ENCODE results near the gene OR51A4. TPM values are rescaled to one million over a fixed set of nuclear protein-coding genes. Genes with fewer than 3 reads are reported as not detected.

OR51A4 gene, protein sequence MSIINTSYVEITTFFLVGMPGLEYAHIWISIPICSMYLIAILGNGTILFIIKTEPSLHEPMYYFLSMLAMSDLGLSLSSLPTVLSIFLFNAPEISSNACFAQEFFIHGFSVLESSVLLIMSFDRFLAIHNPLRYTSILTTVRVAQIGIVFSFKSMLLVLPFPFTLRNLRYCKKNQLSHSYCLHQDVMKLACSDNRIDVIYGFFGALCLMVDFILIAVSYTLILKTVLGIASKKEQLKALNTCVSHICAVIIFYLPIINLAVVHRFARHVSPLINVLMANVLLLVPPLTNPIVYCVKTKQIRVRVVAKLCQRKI
- total RNA-seq (2016; rRNA removed; fragmentation: Illumina TruSeq; extraction: Trizol) (not detected in 2 replicates), polyA plus RNA-seq (2011; rRNA removed) (not detected in 2 replicates), polyA minus RNA-seq (2011; rRNA and poly(A)+ RNA removed; ENCODE audit: low replicate concordance) (not detected in 2 replicates), Bru-seq, nascent RNA (not detected), BruChase-seq, experiment 1, labeled RNA remaining after a 6-hour chase (not detected), BruChase-seq, experiment 2, labeled RNA remaining after a 2-hour chase (not detected)
- total RNA-seq (2016; cell fraction: cytosol; rRNA removed; fragmentation: Illumina TruSeq; extraction: Trizol; ENCODE audit: low read depth), result not detected in 2 replicates
- total RNA-seq (2016; cell fraction: insoluble cytoplasmic fraction; rRNA removed; fragmentation: Illumina TruSeq; extraction: Trizol), result not detected in 2 replicates
- not detected in 2 replicates for total RNA-seq (2016; cell fraction: membrane; rRNA removed; fragmentation: Illumina TruSeq; extraction: Trizol)
- not detected in 2 replicates for total RNA-seq (2016; cell fraction: nucleus; rRNA removed; fragmentation: Illumina TruSeq; extraction: Trizol)
- not detected in 2 replicates for polyA plus RNA-seq (2011; cell fraction: cytosol; rRNA removed)
- not detected in 2 replicates for polyA plus RNA-seq (2011; cell fraction: nucleus; rRNA removed)
- polyA plus RNA-seq (2012), result not detected in 2 replicates
- not detected in 2 replicates for polyA plus RNA-seq (2016; cell fraction: cytosol; fragmentation: Illumina TruSeq; extraction: Trizol; ENCODE audit: low read depth)
- polyA plus RNA-seq (2016; cell fraction: insoluble cytoplasmic fraction; fragmentation: Illumina TruSeq; extraction: Trizol; ENCODE audit: low read depth), result not detected in 2 replicates
- not detected in 2 replicates for polyA plus RNA-seq (2016; cell fraction: membrane; fragmentation: Illumina TruSeq; extraction: Trizol; ENCODE audit: low read depth)
- not detected in 2 replicates for polyA plus RNA-seq (2016; cell fraction: nucleus; fragmentation: Illumina TruSeq; extraction: Trizol; ENCODE audit: insufficient read depth, low read depth)
- not detected in 2 replicates for polyA minus RNA-seq (2011; cell fraction: cytosol; rRNA and poly(A)+ RNA removed)
- polyA minus RNA-seq (2011; cell fraction: nucleus; rRNA and poly(A)+ RNA removed), result not detected in 2 replicates
- long read RNA-seq, experiment 1, result 0 reads
- long read RNA-seq, experiment 2, result 0 reads

- Histone ChIP-seq H3K4me3 (replicated peaks in 1 of 3; ENCODE audit: insufficient read depth in 1 of 3, low read depth in 2 of 3, low read length in 3 of 3) (no peak within 1 kb of the TSS), H3K9me3 (ENCODE audit: low read length) (no peaks in the 10 kb centered on the region), H3K4me1 (ENCODE audit: insufficient read depth, low read length) (no peaks in the 10 kb centered on the region), H4K20me1 (ENCODE audit: insufficient read depth, low read length) (no peaks in the 10 kb centered on the region), H3K9ac (ENCODE audit: insufficient read depth, low read depth, low read length) (no peak within 1 kb of the TSS), H3K36me3 (replicated peaks in 1 of 2; ENCODE audit: control insufficient read depth in 1 of 2, insufficient read depth in 2 of 2, low read length in 2 of 2) (no peaks in the 10 kb centered on the region), H3K27ac (ENCODE audit: extremely low read length, insufficient read depth, low read length) (no peak within 1 kb of the TSS), H3K27me3 (ENCODE audit: control insufficient read depth in 1 of 2, insufficient read depth in 2 of 2, low read length in 2 of 2) (no peaks in the 10 kb centered on the region), H3K4me2 (ENCODE audit: low read depth, low read length) (no peak within 1 kb of the TSS), H2AFZ (ENCODE audit: low read length) (no peak within 1 kb of the TSS), H3K79me2 (ENCODE audit: insufficient read depth, low read length) (no peaks in the 10 kb centered on the region)
- DNase-seq (ENCODE audit: low spot score) (no peak), ATAC-seq (no peak), FAIRE-seq (no peak)
- in situ Hi-C loops (cut with HindIII; ENCODE audit: extremely low pct_ligation_motif_present, low pct_unique_long_range_greater_than_20kb) (no loop called here), intact Hi-C loops (cut with micrococcal nuclease; ENCODE audit: unreplicated experiment) (no loop called here)
- POLR2A ChIA-PET, result no interaction called here
- no TSS peak for BruUV-seq (replicated peaks)
- no peak for TF ChIP-seq PRMT3 (CRISPR knock-in tag; IDR thresholded peaks at IDR 0.05; ENCODE audit: borderline replicate concordance, low read depth)
- TF ChIP-seq EZH2 (conservative IDR thresholded peaks at IDR 0.05; ENCODE audit: low read depth, low read length), result no peak
- no peak for TF ChIP-seq FOXJ3 (CRISPR knock-in tag; IDR thresholded peaks at IDR 0.05; ENCODE audit: borderline replicate concordance)
- CTCF ChIA-PET (ENCODE audit: low intra/inter-chr PET ratio, low total read pairs), result no interaction called here
These were observed at the start of gene OR51A4 for GRCh38 chr11:4947505-4947904. Gene OR51A4, minus strand, starts transcription at chr11:4947605. Its CDS starts 505 bp downstream, at chr11:4947100.

GRCh38 chr11:4994551-4994950 lies 47.1 kb upstream of the OR51A4 start, which contains the start of gene OR51L1:
Gene OR51L1, plus strand, starts transcription at chr11:4994851. Its CDS starts 4,132 bp downstream, at chr11:4998983.
- Histone ChIP-seq H3K27me3 (ENCODE audit: control insufficient read depth in 1 of 2, insufficient read depth in 2 of 2, low read length in 2 of 2) (no peaks in the 10 kb centered on the region; a peak in 1 of 5 replicates), H4K20me1 (ENCODE audit: insufficient read depth, low read length) (no peaks in the 10 kb centered on the region), H2AFZ (ENCODE audit: low read length) (no peak within 1 kb of the TSS), H3K27ac (ENCODE audit: extremely low read length, insufficient read depth, low read length) (no peak within 1 kb of the TSS), H3K36me3 (replicated peaks in 1 of 2; ENCODE audit: control insufficient read depth in 1 of 2, insufficient read depth in 2 of 2, low read length in 2 of 2) (no peaks in the 10 kb centered on the region), H3K4me3 (replicated peaks in 1 of 3; ENCODE audit: insufficient read depth in 1 of 3, low read depth in 2 of 3, low read length in 3 of 3) (no peak within 1 kb of the TSS), H3K9ac (ENCODE audit: insufficient read depth, low read depth, low read length) (no peak within 1 kb of the TSS), H3K4me1 (ENCODE audit: insufficient read depth, low read length) (no peaks in the 10 kb centered on the region), H3K4me2 (ENCODE audit: low read depth, low read length) (no peak within 1 kb of the TSS), H3K79me2 (ENCODE audit: insufficient read depth, low read length) (no peaks in the 10 kb centered on the region), H3K9me3 (ENCODE audit: low read length) (no peaks in the 10 kb centered on the region)
- in situ Hi-C loops (cut with HindIII; ENCODE audit: extremely low pct_ligation_motif_present, low pct_unique_long_range_greater_than_20kb), result no loop called here
- intact Hi-C loops (cut with micrococcal nuclease; ENCODE audit: unreplicated experiment), result no loop called here
- BruUV-seq (replicated peaks), result no TSS peak
- WGBS (ENCODE audit: low lambda C conversion rate), result 0% methylated on average over 2 of the region's 2 CpGs
- CTCF ChIA-PET (ENCODE audit: low intra/inter-chr PET ratio, low total read pairs), result no interaction called here
- ATAC-seq (no peak), FAIRE-seq (no peak), DNase-seq (ENCODE audit: low spot score) (no peak)
- POLR2A ChIA-PET, result no interaction called here
- TF ChIP-seq CHD2 (IDR thresholded peaks at IDR 0.05; ENCODE audit: low read depth, low read length), result no peak
- no peak for TF ChIP-seq ZNF577 (CRISPR knock-in tag; IDR thresholded peaks at IDR 0.05; ENCODE audit: borderline replicate concordance, low read depth)
- no peak for TF ChIP-seq ZNF709 (CRISPR knock-in tag; IDR thresholded peaks at IDR 0.05)
- no peak for TF ChIP-seq CEBPZ (IDR thresholded peaks at IDR 0.05; ENCODE audit: low read length)
- no peak for TF ChIP-seq ZNF563 (CRISPR knock-in tag; IDR thresholded peaks at IDR 0.05)
- no peak for TF ChIP-seq TAF1 (CRISPR knock-in tag; IDR thresholded peaks at IDR 0.05)
- TF ChIP-seq SRF (IDR thresholded peaks at IDR 0.05; ENCODE audit: low read depth, low read length), result no peak
- TF ChIP-seq ETV6 (CRISPR knock-in tag; conservative IDR thresholded peaks at IDR 0.05), result no peak

Measured in HepG2 (cell line).